GM10847 (cell line): ENCODE results near the gene VKORC1L1.

Source experiments
- POLR2A ChIP-seq: IDR thresholded peaks from 2 replicates; pipeline ENCODE4 v1.6.1; 2011; ENCODE audit not compliant: insufficient read length; ENCODE audit errors: extremely low read depth

The VKORC1L1 gene

GRCh38 chr7:65872776-65873581 is at the start of gene VKORC1L1:
TSS of gene VKORC1L1 (plus strand) at chr7:65873074. CDS start at chr7:65873372, 298 bp downstream.
- TF ChIP-seq POLR2A: no peak

DNA sequence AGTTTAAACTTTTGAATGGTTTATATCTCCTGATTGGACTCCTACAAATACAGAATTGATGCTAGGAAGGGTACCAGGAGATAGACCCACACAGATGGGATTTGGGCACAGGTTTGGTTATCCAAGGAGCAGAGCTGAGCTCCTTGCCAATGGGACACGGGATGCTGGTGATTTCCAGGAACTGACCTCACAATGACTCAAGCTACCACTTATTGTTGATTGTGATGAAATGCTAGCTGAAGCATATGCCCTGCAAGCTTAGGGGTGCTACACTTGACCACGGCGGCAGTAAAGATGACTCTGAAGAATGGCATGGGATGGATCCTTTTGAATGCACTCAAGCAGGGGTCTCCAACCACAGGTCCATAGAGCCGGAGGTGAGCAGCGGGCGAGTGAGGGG is 45.5 kb upstream of the VKORC1L1 start:
- no peak for TF ChIP-seq POLR2A

- no peak for TF ChIP-seq POLR2A
These were observed 40.6 kb upstream of the VKORC1L1 start for GRCh38 chr7:65832281-65832680.

GRCh38 chr7:65839846-65840245 is 33.0 kb upstream of the VKORC1L1 start:
- no peak for TF ChIP-seq POLR2A

- no peak for TF ChIP-seq POLR2A
These were observed 32.4 kb upstream of the VKORC1L1 start for GRCh38 chr7:65840446-65840845.

GRCh38 chr7:65846008-65846570 is 26.8 kb upstream of the VKORC1L1 start:
- TF ChIP-seq POLR2A: no peak

GRCh38 chr7:65892161-65892560 is 19.3 kb downstream of the VKORC1L1 start:
- no peak for TF ChIP-seq POLR2A

DNA sequence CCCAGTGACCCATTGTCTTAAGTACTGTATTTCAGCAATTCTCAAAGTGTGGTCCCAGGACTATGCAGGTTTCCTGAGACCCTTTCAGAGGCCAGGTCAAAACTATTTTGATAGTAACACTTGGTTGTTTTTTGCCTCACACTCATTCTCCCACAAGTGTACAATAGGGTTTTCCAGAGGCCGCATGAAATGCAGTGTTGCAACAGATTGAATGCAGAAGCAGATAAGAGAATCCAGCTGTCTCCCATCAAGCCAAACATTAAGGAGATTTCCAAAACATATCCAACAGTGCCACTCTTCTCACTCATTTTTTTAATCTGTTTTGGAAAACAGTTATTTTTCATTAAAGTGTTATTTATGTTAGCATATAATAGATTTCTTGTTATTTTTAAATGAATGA is 20.0 kb downstream of the VKORC1L1 start:
- TF ChIP-seq POLR2A: no peak

DNA sequence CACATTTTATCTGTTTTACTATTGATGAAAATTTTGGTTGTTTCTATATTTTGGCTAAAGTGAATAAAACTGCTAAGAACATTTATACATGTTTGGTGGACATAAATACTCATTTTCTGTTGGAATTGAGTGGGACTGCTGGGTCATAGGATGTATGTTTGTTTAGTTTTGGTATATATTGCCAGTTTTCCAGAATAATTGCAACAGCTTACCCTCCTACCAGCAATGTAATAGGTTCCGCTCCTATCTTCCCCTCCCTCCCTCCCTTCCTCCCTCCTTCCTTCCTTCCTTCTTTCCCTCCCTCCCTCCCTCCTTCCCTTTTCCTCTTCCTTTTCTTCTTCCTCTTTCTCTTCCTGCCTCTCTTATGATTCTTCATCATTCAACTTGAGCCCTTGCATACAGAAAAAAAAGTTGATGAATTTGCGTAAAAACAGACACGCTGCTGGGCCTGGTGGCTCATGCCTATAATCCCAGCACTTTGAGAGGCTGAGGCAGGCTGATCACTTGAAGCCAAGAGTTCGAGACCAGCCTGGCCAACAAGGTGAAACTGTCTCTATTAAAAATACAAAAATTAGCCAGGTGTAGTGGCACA is 23.5 kb downstream of the VKORC1L1 start:
- TF ChIP-seq POLR2A: no peak

- TF ChIP-seq POLR2A: no peak
These were observed 29.4 kb downstream of the VKORC1L1 start for GRCh38 chr7:65902306-65902705.

DNA sequence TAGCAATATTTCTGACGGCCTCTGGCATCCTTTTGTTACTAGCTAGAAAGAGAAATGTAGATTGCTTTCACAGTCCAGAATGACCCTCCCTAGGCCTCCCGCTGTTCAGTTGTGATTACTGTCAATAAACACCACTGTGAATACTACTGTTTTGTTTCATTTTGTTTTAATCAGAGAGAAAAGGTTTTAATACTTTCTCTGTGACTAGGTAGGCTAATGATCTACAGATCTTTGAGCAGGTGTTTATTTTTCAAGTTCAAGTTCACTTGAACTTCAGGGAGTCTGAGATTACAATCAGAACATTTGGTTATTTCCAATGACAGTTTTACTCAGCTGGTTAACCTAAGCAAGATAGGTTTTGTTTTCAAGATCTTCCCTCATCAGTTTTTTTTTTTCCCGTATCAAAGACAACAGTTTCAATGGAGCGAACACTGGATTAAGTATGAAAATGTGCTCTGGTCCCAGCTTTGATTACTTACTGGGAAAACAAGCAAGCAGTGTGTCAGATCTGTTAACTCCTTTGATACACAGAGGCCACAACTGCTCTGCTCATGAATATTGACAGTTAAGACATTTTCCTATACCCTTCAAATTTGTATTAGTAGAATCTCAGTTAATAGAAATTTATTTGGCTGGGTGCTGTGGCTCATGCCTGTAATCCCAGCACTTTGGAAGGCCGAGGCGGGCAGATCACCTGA is 34.8 kb downstream of the VKORC1L1 start:
- TF ChIP-seq POLR2A: no peak

GRCh38 chr7:65910237-65910636 is 37.4 kb downstream of the VKORC1L1 start:
- TF ChIP-seq POLR2A: no peak

DNA sequence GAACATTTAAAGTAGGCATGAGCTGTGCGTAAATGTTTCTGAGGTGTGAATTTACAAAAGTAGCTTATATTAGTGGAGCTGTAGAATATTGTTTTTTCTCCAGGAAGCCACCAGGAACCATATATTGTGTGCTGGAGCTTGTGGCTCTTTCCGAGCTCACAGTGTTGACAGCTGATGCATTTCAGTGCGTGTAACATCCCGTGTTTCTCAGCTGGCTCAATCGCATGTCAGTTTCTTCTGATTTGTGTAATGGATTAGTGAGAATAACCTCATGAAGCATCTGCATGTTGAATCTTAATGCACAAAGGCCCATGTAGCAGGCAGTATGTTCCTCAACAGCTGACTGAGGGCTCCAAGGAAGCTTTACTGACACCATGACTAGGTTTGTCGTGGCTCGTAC is 39.4 kb downstream of the VKORC1L1 start:
- no peak for TF ChIP-seq POLR2A

DNA sequence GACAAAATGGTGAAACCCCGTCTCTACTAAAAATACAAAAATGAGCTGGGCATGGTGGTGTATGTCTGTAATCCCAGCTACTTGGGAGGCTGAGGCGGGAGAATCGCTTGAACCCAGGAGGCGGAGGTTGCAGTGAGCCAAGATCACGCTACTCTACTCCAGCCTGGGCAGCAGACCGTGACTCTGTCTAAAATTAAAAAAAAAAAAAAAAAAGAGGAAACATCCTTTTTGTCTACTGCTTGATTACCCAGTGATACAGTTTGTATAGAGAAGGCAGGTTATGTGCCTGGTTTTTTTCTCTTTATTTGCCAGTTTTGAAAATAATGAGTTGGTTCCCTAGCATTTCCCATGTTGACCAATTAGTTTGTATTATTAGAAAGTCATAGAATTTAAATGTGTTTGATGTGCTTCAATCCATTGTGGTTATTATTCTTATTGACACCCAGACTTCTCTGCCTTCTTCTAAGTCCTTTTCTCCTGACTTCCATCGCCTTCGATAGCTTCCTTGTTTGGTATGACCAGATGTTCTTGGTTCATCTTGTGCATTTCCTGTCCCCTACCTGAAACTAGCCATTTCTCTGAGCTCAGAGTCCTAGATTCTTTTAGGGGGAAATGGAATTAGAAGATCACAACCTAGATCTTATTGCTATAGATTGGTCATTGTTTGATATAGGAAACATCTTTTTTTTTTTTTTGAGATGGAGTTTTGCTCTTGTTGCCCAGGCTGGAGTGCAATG is 43.2 kb downstream of the VKORC1L1 start:
- no peak for TF ChIP-seq POLR2A

- no peak for TF ChIP-seq POLR2A
These were observed 50.4 kb downstream of the VKORC1L1 start for GRCh38 chr7:65923316-65923715.
